Parathyroid adenoma (tissue), 2 donors: Measurements from ENCODE around the gene PCSK2.
A peak's percentile ranks its signal among the peaks of the same experiment; 100 is the strongest.

Source experiments
- H2AFZ ChIP-seq: fragments of 300-600 bp; sonication (generic); one replicate; pipeline ENCODE4 v1.7.0; 2017; ENCODE audit warnings: antibody characterized with exemption, mild to moderate bottlenecking
- H3K27ac ChIP-seq: fragments of 300-600 bp; sonication (generic); one replicate; pipeline ENCODE4 v1.7.0; 2017
- H3K27me3 ChIP-seq: fragments of 300-600 bp; sonication (generic); one replicate; pipeline ENCODE4 v1.7.0; 2017; ENCODE audit warnings: low read length; ENCODE audit not compliant: control insufficient read depth, insufficient read depth
- H3K36me3 ChIP-seq: fragments of 300-600 bp; sonication (generic); one replicate; pipeline ENCODE4 v1.7.0; 2017; ENCODE audit warnings: low read length; ENCODE audit not compliant: control insufficient read depth, insufficient read depth
- H3K4me1 ChIP-seq: fragments of 300-600 bp; sonication (generic); one replicate; pipeline ENCODE4 v1.7.0; 2017; ENCODE audit warnings: control low read depth
- H3K4me2 ChIP-seq: fragments of 300-600 bp; sonication (generic); one replicate; pipeline ENCODE4 v1.7.0; 2017; ENCODE audit warnings: low read length
- H3K4me3 ChIP-seq: fragments of 300-600 bp; sonication (generic); one replicate; pipeline ENCODE4 v1.7.0; 2017; ENCODE audit warnings: low read depth, low read length
- H3K79me2 ChIP-seq: fragments of 300-600 bp; sonication (generic); one replicate; pipeline ENCODE4 v1.7.0; 2017; ENCODE audit warnings: control low read depth
- H3K9ac ChIP-seq: fragments of 300-600 bp; sonication (generic); one replicate; pipeline ENCODE4 v1.7.0; 2017; ENCODE audit warnings: mild to moderate bottlenecking
- H3K9me3 ChIP-seq: fragments of 300-600 bp; sonication (generic); one replicate; pipeline ENCODE4 v1.7.0; 2017; ENCODE audit warnings: low read length; ENCODE audit not compliant: control insufficient read depth
- TF ChIP-seq, protein P1 (sequence below): fragments of 300-600 bp; sonication (generic); IDR thresholded peaks from one replicate; pipeline ENCODE4 v1.7.0; 2017; ENCODE audit warnings: antibody characterized with exemption, mild to moderate bottlenecking
- donor health status: primary hyperparathyroidism.

Gene PCSK2

DNA sequence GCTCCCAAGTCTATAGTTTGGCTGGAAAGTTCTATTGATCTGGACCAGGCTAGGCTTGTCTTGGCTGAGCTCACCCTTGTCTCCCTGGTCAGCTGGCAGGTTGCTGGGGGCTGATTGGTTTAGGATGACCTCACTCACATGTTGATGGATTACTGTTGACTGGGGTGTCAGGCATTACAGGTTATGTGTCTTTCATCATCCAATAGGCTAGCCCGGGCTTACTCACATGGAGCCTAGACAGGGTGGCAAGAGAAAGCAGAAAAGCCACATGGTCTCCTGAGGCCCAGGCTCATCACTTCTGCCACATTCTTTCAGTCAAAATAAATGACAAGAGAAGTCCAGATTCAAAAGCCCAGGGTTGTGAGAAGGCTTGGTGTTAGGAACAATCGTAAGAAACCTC lies 200.8 kb downstream of the PCSK2 start:
- Histone ChIP-seq H3K9ac (no peak overlapping the region), H3K27me3 (no peaks in the 10 kb centered on the region), H3K4me1 (no peaks in the 10 kb centered on the region), H3K4me2 (no peak overlapping the region), H3K9me3 (no peaks in the 10 kb centered on the region), H3K27ac (no peak overlapping the region), H3K79me2 (no peaks in the 10 kb centered on the region), H2AFZ (no peak overlapping the region), H3K36me3 (no peaks in the 10 kb centered on the region), H3K4me3 (no peak overlapping the region)
- TF ChIP-seq, protein P1, sequence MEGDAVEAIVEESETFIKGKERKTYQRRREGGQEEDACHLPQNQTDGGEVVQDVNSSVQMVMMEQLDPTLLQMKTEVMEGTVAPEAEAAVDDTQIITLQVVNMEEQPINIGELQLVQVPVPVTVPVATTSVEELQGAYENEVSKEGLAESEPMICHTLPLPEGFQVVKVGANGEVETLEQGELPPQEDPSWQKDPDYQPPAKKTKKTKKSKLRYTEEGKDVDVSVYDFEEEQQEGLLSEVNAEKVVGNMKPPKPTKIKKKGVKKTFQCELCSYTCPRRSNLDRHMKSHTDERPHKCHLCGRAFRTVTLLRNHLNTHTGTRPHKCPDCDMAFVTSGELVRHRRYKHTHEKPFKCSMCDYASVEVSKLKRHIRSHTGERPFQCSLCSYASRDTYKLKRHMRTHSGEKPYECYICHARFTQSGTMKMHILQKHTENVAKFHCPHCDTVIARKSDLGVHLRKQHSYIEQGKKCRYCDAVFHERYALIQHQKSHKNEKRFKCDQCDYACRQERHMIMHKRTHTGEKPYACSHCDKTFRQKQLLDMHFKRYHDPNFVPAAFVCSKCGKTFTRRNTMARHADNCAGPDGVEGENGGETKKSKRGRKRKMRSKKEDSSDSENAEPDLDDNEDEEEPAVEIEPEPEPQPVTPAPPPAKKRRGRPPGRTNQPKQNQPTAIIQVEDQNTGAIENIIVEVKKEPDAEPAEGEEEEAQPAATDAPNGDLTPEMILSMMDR, result no peak

DNA sequence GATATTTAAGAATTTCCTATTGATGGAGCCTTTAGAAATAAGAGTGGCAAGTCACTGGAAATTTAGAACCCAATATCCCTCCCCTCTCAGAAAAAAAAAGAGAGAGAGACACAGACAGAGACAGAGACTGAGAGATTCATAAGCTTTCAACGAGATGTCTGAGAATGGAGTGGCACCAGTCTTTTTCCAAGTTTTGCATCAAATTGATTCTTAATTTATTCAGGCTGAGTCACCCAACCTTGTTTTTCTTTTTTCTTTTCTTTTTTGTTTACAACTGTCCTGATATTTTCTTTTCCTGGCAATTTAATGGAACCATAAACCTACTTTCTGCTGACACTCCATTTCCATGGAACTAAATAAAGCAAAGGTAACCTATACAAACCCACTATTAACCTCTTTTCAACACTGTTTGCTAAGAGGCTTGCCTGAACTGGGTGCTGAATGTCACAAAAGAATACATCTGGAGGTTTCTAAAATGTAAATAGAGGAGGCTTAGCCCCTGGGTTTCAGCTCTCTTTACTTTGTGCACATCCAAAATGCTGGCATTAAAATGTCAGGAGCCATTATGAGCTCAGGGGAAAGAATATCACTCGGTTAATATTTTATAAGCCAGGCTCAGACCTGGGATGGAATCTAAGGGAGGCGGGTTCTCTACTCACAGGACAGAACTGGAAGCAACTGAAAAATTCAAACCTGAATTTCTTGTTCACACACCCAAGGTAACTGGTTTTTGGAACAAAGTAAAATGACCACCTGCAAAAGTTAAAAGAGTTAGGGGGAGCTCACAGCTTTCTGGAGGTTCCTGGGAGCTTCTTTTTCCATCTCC lies 203.5 kb downstream of the PCSK2 start:
- no peak overlapping the region for H2AFZ ChIP-seq
- H3K9ac ChIP-seq, result no peak overlapping the region
- no peaks in the 10 kb centered on the region for H3K4me1 ChIP-seq
- TF ChIP-seq, protein P1, result no peak
- H3K27me3 ChIP-seq, result no peaks in the 10 kb centered on the region
- no peak overlapping the region for H3K4me3 ChIP-seq
- H3K4me2 ChIP-seq, result no peak overlapping the region
- H3K27ac ChIP-seq, result no peak overlapping the region
- no peaks in the 10 kb centered on the region for H3K36me3 ChIP-seq
- no peaks in the 10 kb centered on the region for H3K79me2 ChIP-seq
- no peaks in the 10 kb centered on the region for H3K9me3 ChIP-seq

DNA sequence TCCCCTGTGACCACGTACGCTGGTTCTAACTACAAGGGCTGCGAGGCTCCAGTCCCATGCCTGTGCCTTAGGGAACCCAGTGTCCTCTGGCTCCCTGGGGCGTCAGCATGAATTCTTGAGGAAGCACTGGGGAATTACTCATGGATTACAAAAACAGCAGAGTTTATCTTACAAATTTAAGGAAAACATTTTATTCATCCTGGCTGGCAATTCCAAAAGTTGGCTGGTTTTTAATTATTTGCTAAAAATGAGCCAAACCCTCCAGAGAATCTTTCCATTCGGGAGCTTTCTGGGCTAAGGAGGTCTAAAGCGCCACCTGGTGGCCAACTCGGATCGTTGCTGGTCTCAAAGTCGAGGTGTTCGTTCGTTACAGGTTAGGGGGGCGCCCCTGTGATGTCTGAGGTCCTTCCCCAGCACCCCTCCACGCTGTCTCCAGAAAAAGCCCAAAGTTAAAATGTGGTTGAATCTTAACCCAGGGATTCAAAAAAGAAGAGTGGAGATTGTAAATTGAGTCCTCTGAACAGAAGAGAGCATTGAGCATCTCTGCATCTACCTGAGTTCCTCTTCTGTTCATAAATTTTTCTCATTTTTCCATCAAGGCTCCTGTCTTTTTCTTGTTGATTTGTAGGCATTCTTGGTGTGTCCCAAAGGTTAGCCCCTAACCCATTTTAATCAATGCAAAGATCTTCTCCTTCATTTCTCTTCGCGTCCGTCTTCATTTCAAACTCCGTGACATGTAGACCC lies 205.0 kb downstream of the PCSK2 start:
- Histone ChIP-seq H3K9ac (no peak overlapping the region), H3K4me3 (no peak overlapping the region), H3K79me2 (no peaks in the 10 kb centered on the region), H3K9me3 (no peaks in the 10 kb centered on the region), H3K4me2 (no peak overlapping the region), H3K27me3 (no peaks in the 10 kb centered on the region), H2AFZ (no peak overlapping the region), H3K4me1 (no peaks in the 10 kb centered on the region), H3K27ac (no peak overlapping the region), H3K36me3 (no peaks in the 10 kb centered on the region)
- TF ChIP-seq, protein P1, result peak; percentile 95

DNA sequence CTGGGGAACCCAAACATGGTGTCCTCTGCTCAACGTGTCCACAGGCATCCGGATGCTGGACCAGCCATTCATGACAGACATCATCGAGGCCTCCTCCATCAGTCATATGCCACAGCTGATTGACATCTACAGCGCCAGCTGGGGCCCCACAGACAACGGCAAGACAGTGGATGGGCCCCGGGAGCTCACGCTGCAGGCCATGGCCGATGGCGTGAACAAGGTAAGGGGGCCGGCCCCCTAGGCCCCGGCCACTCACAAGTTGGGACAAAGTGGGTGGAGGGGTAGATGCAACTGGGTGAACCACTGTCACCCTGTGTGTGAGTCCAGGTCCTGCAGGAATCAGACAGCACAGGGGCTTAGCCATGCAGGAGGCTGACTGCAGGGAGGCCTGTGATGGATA lies 209.8 kb downstream of the PCSK2 start:
- H3K27ac ChIP-seq, result no peak overlapping the region
- no peak overlapping the region for H2AFZ ChIP-seq
- no peak overlapping the region for H3K4me3 ChIP-seq
- H3K36me3 ChIP-seq, result no peaks in the 10 kb centered on the region
- H3K9ac ChIP-seq, result no peak overlapping the region
- TF ChIP-seq, protein P1, result no peak
- no peaks in the 10 kb centered on the region for H3K79me2 ChIP-seq
- H3K9me3 ChIP-seq, result no peaks in the 10 kb centered on the region
- no peaks in the 10 kb centered on the region for H3K27me3 ChIP-seq
- no peak overlapping the region for H3K4me2 ChIP-seq
- no peaks in the 10 kb centered on the region for H3K4me1 ChIP-seq
